WTC11 (cell line): ENCODE data around the gene ATP12A. TPM values are rescaled to one million over a fixed set of nuclear protein-coding genes. Genes with fewer than 3 reads are reported as not detected.

Experiments
- ATAC-seq: fragments of 200-7000 bp; cut with Tn5 transposase; 2 replicates; pipeline ENCODE4 v1.10.0; 2021; ENCODE audit warnings: mild to moderate bottlenecking, moderate library complexity
- CTCF ChIA-PET: fragments of 300-600 bp; sonication (Branson Sonifier 250); formaldehyde crosslinking; loops from one replicate; lab custom pipeline; 2021; ENCODE audit warnings: antibody characterized with exemption; lab: Charles Lee
- POLR2A ChIA-PET: fragments of 350-600 bp; sonication (Branson Sonifier 250); formaldehyde crosslinking; loops from one replicate; lab custom pipeline; 2021; ENCODE audit warnings: antibody characterized with exemption; lab: Charles Lee
- DNase-seq: peaks from one replicate; pipeline ENCODE4 v3.0.0; 2021; ENCODE audit warnings: low spot score
- H3K27ac Mint-ChIP-seq: 2 replicates; pipeline ENCODE4 v1.8.0; 2021; ENCODE audit warnings: mixed read lengths
- H3K27me3 Mint-ChIP-seq: 2 replicates; pipeline ENCODE4 v1.8.0; 2021; ENCODE audit warnings: low read depth, mild to moderate bottlenecking, moderate library complexity, mixed read lengths
- H3K36me3 Mint-ChIP-seq: 2 replicates; pipeline ENCODE4 v1.8.0; 2021; ENCODE audit warnings: mixed read lengths
- H3K4me1 Mint-ChIP-seq: 2 replicates; pipeline ENCODE4 v1.8.0; 2022; ENCODE audit warnings: mixed read lengths
- H3K4me3 Mint-ChIP-seq: 2 replicates; pipeline ENCODE4 v1.8.0; 2021; ENCODE audit warnings: mild to moderate bottlenecking, moderate library complexity, mixed read lengths
- H3K9me3 Mint-ChIP-seq: 2 replicates; pipeline ENCODE4 v1.8.0; 2021; ENCODE audit warnings: mixed read lengths
- ATF2 ChIP-seq: sonication (generic); formaldehyde crosslinking; IDR thresholded peaks from 2 replicates; pipeline ENCODE4 v1.8.1; 2022; ENCODE audit warnings: low read depth, missing genetic modification reagents, borderline replicate concordance
- ATF3 ChIP-seq: sonication (generic); formaldehyde crosslinking; conservative IDR thresholded peaks from 2 replicates; pipeline ENCODE4 v1.8.1; 2022; ENCODE audit warnings: mild to moderate bottlenecking, missing genetic modification reagents
- CBFB ChIP-seq: sonication (generic); formaldehyde crosslinking; IDR thresholded peaks from 2 replicates; pipeline ENCODE4 v1.8.1; 2022; ENCODE audit warnings: mild to moderate bottlenecking, low read depth, missing genetic modification reagents
- CDX4 ChIP-seq: fragments of 250-450 bp; sonication (Bioruptor Pico); IDR thresholded peaks from 2 replicates; pipeline ENCODE4 v1.9.0; 2021; ENCODE audit warnings: moderate library complexity, mild to moderate bottlenecking, inconsistent platforms, borderline replicate concordance
- CREM ChIP-seq: sonication (generic); formaldehyde crosslinking; IDR thresholded peaks from 2 replicates; pipeline ENCODE4 v1.8.1; 2022; ENCODE audit warnings: mild to moderate bottlenecking, missing genetic modification reagents, moderate library complexity
- EMX1 ChIP-seq: fragments of 250-450 bp; sonication (Bioruptor Pico); IDR thresholded peaks from 2 replicates; pipeline ENCODE4 v1.8.0; 2021; ENCODE audit warnings: mild to moderate bottlenecking
- ETV6 ChIP-seq: sonication (generic); formaldehyde crosslinking; IDR thresholded peaks from 2 replicates; pipeline ENCODE4 v1.8.1; 2022; ENCODE audit warnings: mild to moderate bottlenecking, missing genetic modification reagents
- GTF2I ChIP-seq: fragments of 250-450 bp; sonication (Bioruptor Pico); conservative IDR thresholded peaks from 2 replicates; pipeline ENCODE4 v1.4.0; 2021; ENCODE audit warnings: mild to moderate bottlenecking
- JUN ChIP-seq: sonication (generic); formaldehyde crosslinking; IDR thresholded peaks from 2 replicates; pipeline ENCODE4 v1.8.0; 2023; ENCODE audit warnings: mild to moderate bottlenecking, missing genetic modification reagents
- KAT7 ChIP-seq: sonication (generic); formaldehyde crosslinking; IDR thresholded peaks from 2 replicates; pipeline ENCODE4 v1.8.1; 2023; ENCODE audit warnings: missing genetic modification reagents, mild to moderate bottlenecking, borderline replicate concordance
- NFYB ChIP-seq: sonication (generic); formaldehyde crosslinking; conservative IDR thresholded peaks from 2 replicates; pipeline ENCODE4 v1.8.0; 2022; ENCODE audit warnings: low read depth, missing genetic modification reagents
- TEAD4 ChIP-seq: sonication (generic); formaldehyde crosslinking; IDR thresholded peaks from 2 replicates; pipeline ENCODE4 v1.8.0; 2022; ENCODE audit warnings: mild to moderate bottlenecking, missing genetic modification reagents
- ZBTB21 ChIP-seq: sonication (generic); formaldehyde crosslinking; IDR thresholded peaks from 2 replicates; pipeline ENCODE4 v1.8.1; 2023; ENCODE audit warnings: mild to moderate bottlenecking, missing genetic modification reagents, borderline replicate concordance
- ZBTB43 ChIP-seq: sonication (generic); formaldehyde crosslinking; IDR thresholded peaks from 2 replicates; pipeline ENCODE4 v1.8.1; 2023; ENCODE audit warnings: mild to moderate bottlenecking, missing genetic modification reagents
- ZNF232 ChIP-seq: sonication (generic); formaldehyde crosslinking; IDR thresholded peaks from 2 replicates; pipeline ENCODE4 v1.8.0; 2022; ENCODE audit warnings: mild to moderate bottlenecking, missing genetic modification reagents
- ZNF416 ChIP-seq: fragments of 250-450 bp; sonication (Bioruptor Pico); IDR thresholded peaks from 2 replicates; pipeline ENCODE4 v1.9.0; 2021; ENCODE audit warnings: mild to moderate bottlenecking, inconsistent platforms
- total RNA-seq: library from RNA; stranded (reverse); gene quantifications from 3 replicates; pipeline ENCODE4 v1.2.3, GENCODE V29; 2021
- TF ChIP-seq, protein P1 (sequence below): sonication (generic); formaldehyde crosslinking; IDR thresholded peaks from 2 replicates; pipeline ENCODE4 v1.8.0; 2023; ENCODE audit warnings: mild to moderate bottlenecking, missing genetic modification reagents
- TF ChIP-seq, protein P2 (sequence below): sonication (generic); formaldehyde crosslinking; IDR thresholded peaks from 2 replicates; pipeline ENCODE4 v1.8.0; 2022; ENCODE audit warnings: mild to moderate bottlenecking, missing genetic modification reagents
- TF ChIP-seq, protein P3 (sequence below): sonication (generic); formaldehyde crosslinking; conservative IDR thresholded peaks from 2 replicates; pipeline ENCODE4 v1.8.1; 2023; ENCODE audit warnings: mild to moderate bottlenecking, low read depth, missing genetic modification reagents, moderate library complexity
- TF ChIP-seq, protein P4 (sequence below): fragments of 250-450 bp; sonication (Bioruptor Pico); IDR thresholded peaks from 2 replicates; pipeline ENCODE4 v1.8.0; 2021; ENCODE audit warnings: mild to moderate bottlenecking

Gene ATP12A
- total RNA-seq, 1 experiment from 2014 or later, result 1.4 TPM

GRCh38 chr13:24713022-24713421 is 32.8 kb downstream of the ATP12A start:
- DNase-seq, result no peak
- Mint-ChIP-seq H3K4me1 (peaks cover 33% of the 10 kb centered on the region), H3K36me3 (no peaks in the 10 kb centered on the region), H3K9me3 (no peaks in the 10 kb centered on the region), H3K4me3 (no peak overlapping the region), H3K27me3 (no peaks in the 10 kb centered on the region; the same call in 1 of the 2 replicates), H3K27ac (no peak overlapping the region)
- ChIA-PET POLR2A (no interaction called here), CTCF (no interaction called here)
- ATAC-seq, result no peak
- no peak for TF ChIP-seq GTF2I (CRISPR knock-in tag)
- no peak for TF ChIP-seq TEAD4
- no peak for TF ChIP-seq ATF2 (CRISPR knock-in tag)
- TF ChIP-seq, protein P1, sequence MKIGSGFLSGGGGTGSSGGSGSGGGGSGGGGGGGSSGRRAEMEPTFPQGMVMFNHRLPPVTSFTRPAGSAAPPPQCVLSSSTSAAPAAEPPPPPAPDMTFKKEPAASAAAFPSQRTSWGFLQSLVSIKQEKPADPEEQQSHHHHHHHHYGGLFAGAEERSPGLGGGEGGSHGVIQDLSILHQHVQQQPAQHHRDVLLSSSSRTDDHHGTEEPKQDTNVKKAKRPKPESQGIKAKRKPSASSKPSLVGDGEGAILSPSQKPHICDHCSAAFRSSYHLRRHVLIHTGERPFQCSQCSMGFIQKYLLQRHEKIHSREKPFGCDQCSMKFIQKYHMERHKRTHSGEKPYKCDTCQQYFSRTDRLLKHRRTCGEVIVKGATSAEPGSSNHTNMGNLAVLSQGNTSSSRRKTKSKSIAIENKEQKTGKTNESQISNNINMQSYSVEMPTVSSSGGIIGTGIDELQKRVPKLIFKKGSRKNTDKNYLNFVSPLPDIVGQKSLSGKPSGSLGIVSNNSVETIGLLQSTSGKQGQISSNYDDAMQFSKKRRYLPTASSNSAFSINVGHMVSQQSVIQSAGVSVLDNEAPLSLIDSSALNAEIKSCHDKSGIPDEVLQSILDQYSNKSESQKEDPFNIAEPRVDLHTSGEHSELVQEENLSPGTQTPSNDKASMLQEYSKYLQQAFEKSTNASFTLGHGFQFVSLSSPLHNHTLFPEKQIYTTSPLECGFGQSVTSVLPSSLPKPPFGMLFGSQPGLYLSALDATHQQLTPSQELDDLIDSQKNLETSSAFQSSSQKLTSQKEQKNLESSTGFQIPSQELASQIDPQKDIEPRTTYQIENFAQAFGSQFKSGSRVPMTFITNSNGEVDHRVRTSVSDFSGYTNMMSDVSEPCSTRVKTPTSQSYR (CRISPR knock-in tag), result no peak

- POLR2A ChIA-PET, result interaction anchor here (0.5 kb wide), 2 partner anchors 97 to 1576 kb away, joined by 3 to 6 read pairs; no protein-coding TSS in a partner anchor
- Mint-ChIP-seq H3K27me3 (no peaks in the 10 kb centered on the region; the same call in 1 of the 2 replicates), H3K27ac (peak overlapping the region; percentile 95), H3K4me1 (peaks cover 26% of the 10 kb centered on the region), H3K9me3 (no peaks in the 10 kb centered on the region), H3K36me3 (no peaks in the 10 kb centered on the region), H3K4me3 (peak overlapping the region; percentile 56)
- ATAC-seq (peak; percentile 95), DNase-seq (no peak)
- CTCF ChIA-PET, result interaction anchor here (0.6 to 2.8 kb wide), 9 partner anchors 9 to 252 kb away, joined by 3 to 29 read pairs (median 5); no protein-coding TSS in a partner anchor
- TF ChIP-seq, protein P2, sequence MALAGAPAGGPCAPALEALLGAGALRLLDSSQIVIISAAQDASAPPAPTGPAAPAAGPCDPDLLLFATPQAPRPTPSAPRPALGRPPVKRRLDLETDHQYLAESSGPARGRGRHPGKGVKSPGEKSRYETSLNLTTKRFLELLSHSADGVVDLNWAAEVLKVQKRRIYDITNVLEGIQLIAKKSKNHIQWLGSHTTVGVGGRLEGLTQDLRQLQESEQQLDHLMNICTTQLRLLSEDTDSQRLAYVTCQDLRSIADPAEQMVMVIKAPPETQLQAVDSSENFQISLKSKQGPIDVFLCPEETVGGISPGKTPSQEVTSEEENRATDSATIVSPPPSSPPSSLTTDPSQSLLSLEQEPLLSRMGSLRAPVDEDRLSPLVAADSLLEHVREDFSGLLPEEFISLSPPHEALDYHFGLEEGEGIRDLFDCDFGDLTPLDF (CRISPR knock-in tag), result no peak
- TF ChIP-seq ATF3 (CRISPR knock-in tag) (no peak), CBFB (CRISPR knock-in tag) (no peak), ETV6 (no peak), CREM (no peak), GTF2I (CRISPR knock-in tag) (no peak), ZBTB21 (CRISPR knock-in tag) (no peak), ZNF416 (CRISPR knock-in tag) (no peak), TEAD4 (no peak), KAT7 (CRISPR knock-in tag) (no peak), EMX1 (CRISPR knock-in tag) (no peak), CDX4 (CRISPR knock-in tag) (no peak), ZBTB43 (no peak), NFYB (no peak), ZNF232 (CRISPR knock-in tag) (no peak), JUN (CRISPR knock-in tag) (no peak)
- TF ChIP-seq, protein P3, sequence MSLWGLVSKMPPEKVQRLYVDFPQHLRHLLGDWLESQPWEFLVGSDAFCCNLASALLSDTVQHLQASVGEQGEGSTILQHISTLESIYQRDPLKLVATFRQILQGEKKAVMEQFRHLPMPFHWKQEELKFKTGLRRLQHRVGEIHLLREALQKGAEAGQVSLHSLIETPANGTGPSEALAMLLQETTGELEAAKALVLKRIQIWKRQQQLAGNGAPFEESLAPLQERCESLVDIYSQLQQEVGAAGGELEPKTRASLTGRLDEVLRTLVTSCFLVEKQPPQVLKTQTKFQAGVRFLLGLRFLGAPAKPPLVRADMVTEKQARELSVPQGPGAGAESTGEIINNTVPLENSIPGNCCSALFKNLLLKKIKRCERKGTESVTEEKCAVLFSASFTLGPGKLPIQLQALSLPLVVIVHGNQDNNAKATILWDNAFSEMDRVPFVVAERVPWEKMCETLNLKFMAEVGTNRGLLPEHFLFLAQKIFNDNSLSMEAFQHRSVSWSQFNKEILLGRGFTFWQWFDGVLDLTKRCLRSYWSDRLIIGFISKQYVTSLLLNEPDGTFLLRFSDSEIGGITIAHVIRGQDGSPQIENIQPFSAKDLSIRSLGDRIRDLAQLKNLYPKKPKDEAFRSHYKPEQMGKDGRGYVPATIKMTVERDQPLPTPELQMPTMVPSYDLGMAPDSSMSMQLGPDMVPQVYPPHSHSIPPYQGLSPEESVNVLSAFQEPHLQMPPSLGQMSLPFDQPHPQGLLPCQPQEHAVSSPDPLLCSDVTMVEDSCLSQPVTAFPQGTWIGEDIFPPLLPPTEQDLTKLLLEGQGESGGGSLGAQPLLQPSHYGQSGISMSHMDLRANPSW (CRISPR knock-in tag), result no peak
- TF ChIP-seq, protein P4, sequence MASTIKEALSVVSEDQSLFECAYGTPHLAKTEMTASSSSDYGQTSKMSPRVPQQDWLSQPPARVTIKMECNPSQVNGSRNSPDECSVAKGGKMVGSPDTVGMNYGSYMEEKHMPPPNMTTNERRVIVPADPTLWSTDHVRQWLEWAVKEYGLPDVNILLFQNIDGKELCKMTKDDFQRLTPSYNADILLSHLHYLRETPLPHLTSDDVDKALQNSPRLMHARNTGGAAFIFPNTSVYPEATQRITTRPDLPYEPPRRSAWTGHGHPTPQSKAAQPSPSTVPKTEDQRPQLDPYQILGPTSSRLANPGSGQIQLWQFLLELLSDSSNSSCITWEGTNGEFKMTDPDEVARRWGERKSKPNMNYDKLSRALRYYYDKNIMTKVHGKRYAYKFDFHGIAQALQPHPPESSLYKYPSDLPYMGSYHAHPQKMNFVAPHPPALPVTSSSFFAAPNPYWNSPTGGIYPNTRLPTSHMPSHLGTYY (CRISPR knock-in tag), result no peak
These were observed 35.8 kb downstream of the ATP12A start for GRCh38 chr13:24716011-24716410.
